Measurements from ENCODE around the gene SRR. TPM values are rescaled to one million over a fixed set of nuclear protein-coding genes. Genes with fewer than 3 reads are reported as not detected.

SRR gene
- total RNA-seq, 1 experiment from 2014 or later: 37.9 TPM

DNA sequence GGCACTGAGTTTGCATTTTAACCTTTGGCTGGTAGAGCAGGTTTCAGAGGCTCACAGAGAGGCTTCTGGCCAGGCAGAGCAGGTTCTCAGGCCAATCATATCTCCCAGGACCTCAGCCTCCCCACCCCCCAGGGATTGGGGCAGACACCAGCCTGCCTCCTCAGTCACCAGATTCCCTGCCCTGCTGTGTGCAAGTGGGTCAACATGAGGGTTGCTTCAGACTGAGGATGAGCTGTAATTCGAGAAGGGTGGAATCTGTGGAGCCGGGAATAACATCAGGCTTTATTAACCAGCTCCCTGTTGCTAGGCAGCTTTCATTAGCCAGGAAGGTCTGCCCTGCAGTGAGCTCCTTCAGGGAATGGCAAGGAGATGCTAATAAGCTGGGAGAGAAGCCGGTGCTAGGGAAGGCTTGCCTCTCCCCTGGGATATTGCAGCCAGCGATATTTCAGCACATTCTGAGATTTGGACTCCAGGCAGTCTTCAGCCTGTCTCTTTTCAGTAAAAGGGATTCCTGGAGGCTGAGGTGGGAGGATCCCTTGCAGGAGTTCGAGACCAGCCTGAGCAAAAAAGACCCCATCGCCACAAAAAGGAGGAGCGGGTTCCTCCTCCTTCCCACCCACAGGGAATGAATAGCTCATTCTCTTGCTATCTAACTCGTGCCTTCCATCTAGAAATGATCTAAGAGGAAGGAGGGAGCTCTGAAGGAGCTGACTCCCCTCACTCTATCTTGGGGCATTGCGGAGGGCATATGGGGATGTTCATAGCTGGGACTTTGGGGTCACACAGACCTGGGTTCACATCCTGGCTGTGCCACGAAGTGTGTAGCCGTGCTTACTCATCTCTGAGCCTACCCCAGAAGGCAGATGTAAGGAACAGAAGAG is 44.3 kb downstream of the SRR start:
- no peak overlapping the region for H3K4me3 ChIP-seq (ENCODE audit: low read depth, low read length, poor library complexity, severe bottlenecking)
- no peak overlapping the region for H3K27ac ChIP-seq (ENCODE audit: low read depth, low read length, poor library complexity, severe bottlenecking)
- no TSS peak for BruUV-seq (replicated peaks)
- H3K36me3 ChIP-seq (ENCODE audit: insufficient read depth, low read length, poor library complexity, severe bottlenecking): peaks cover 3% of the 10 kb centered on the region
- no peaks in the 10 kb centered on the region for H3K27me3 ChIP-seq (replicated peaks; ENCODE audit: insufficient read depth, low read depth, low read length, poor library complexity)
- peak; percentile 64 for DNase-seq (ENCODE audit: low spot score)
- peaks cover 14% of the 10 kb centered on the region for H3K4me1 ChIP-seq (ENCODE audit: insufficient read depth, low read length, poor library complexity, severe bottlenecking)
- intact Hi-C loops (cut with micrococcal nuclease; ENCODE audit: unreplicated experiment): no loop called here
- POLR2A ChIA-PET (ENCODE audit: low non-redundant PET): interaction anchor here (0.7 kb wide), 1 partner anchor 12 kb away, joined by 3 read pairs; the partner anchor contains the start of gene TSR1
- CTCF ChIA-PET: no interaction called here
- TF ChIP-seq EZH2 (IDR thresholded peaks at IDR 0.05; ENCODE audit: borderline replicate concordance, low read depth, low read length, poor library complexity, severe bottlenecking): no peak
- TF ChIP-seq, protein P1, sequence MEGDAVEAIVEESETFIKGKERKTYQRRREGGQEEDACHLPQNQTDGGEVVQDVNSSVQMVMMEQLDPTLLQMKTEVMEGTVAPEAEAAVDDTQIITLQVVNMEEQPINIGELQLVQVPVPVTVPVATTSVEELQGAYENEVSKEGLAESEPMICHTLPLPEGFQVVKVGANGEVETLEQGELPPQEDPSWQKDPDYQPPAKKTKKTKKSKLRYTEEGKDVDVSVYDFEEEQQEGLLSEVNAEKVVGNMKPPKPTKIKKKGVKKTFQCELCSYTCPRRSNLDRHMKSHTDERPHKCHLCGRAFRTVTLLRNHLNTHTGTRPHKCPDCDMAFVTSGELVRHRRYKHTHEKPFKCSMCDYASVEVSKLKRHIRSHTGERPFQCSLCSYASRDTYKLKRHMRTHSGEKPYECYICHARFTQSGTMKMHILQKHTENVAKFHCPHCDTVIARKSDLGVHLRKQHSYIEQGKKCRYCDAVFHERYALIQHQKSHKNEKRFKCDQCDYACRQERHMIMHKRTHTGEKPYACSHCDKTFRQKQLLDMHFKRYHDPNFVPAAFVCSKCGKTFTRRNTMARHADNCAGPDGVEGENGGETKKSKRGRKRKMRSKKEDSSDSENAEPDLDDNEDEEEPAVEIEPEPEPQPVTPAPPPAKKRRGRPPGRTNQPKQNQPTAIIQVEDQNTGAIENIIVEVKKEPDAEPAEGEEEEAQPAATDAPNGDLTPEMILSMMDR (conservative IDR thresholded peaks at IDR 0.05; ENCODE audit: low read depth, low read length): no peak
- no peaks in the 10 kb centered on the region for H3K9me3 ChIP-seq (ENCODE audit: low read depth, low read length, poor library complexity, severe bottlenecking)

DNA sequence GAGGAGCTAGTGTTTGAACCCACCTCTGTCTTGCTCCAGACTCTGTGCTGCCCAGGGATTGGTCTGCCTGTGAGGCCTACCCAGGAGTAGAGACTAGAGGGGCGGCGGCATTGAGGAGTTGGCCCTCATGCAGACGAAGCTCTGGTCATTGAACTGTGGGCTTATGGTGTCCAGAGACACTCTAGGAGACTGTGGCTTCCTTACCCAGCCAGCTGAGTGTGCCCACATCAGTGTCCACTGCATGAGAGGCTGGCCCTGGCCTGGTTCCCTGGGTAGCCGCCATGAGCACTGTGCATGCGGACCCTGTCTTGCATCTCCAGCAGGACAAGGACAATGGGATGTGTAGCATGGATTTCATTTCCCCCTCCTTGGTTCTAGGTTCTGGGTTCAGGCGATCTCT is 47.5 kb downstream of the SRR start:
- no TSS peak for BruUV-seq (replicated peaks)

GRCh38 chr17:2354311-2354710 is 50.6 kb downstream of the SRR start:
- Histone ChIP-seq H3K4me3 (ENCODE audit: low read depth, low read length, poor library complexity, severe bottlenecking) (no peak overlapping the region), H3K27ac (ENCODE audit: low read depth, low read length, poor library complexity, severe bottlenecking) (no peak overlapping the region), H3K27me3 (replicated peaks; ENCODE audit: insufficient read depth, low read depth, low read length, poor library complexity) (no peaks in the 10 kb centered on the region), H3K36me3 (ENCODE audit: insufficient read depth, low read length, poor library complexity, severe bottlenecking) (no peaks in the 10 kb centered on the region), H3K4me1 (ENCODE audit: insufficient read depth, low read length, poor library complexity, severe bottlenecking) (peaks cover 8% of the 10 kb centered on the region), H3K9me3 (ENCODE audit: low read depth, low read length, poor library complexity, severe bottlenecking) (no peaks in the 10 kb centered on the region)
- TF ChIP-seq, protein P1 (conservative IDR thresholded peaks at IDR 0.05; ENCODE audit: low read depth, low read length): no peak
- no peak for TF ChIP-seq EZH2 (IDR thresholded peaks at IDR 0.05; ENCODE audit: borderline replicate concordance, low read depth, low read length, poor library complexity, severe bottlenecking)
- POLR2A ChIA-PET (ENCODE audit: low non-redundant PET): no interaction called here
- intact Hi-C loops (cut with micrococcal nuclease; ENCODE audit: unreplicated experiment): no loop called here
- DNase-seq (ENCODE audit: low spot score): no peak
- no TSS peak for BruUV-seq (replicated peaks)
- CTCF ChIA-PET: no interaction called here

More for the DNA sequence above, 47.5 kb downstream of the SRR start:
- intact Hi-C loops (cut with micrococcal nuclease; ENCODE audit: unreplicated experiment): no loop called here
- ChIA-PET CTCF (no interaction called here), POLR2A (ENCODE audit: low non-redundant PET) (no interaction called here)
- Histone ChIP-seq H3K4me1 (ENCODE audit: insufficient read depth, low read length, poor library complexity, severe bottlenecking) (peaks cover 14% of the 10 kb centered on the region), H3K9me3 (ENCODE audit: low read depth, low read length, poor library complexity, severe bottlenecking) (no peaks in the 10 kb centered on the region), H3K27me3 (replicated peaks; ENCODE audit: insufficient read depth, low read depth, low read length, poor library complexity) (no peaks in the 10 kb centered on the region), H3K27ac (ENCODE audit: low read depth, low read length, poor library complexity, severe bottlenecking) (no peak overlapping the region), H3K36me3 (ENCODE audit: insufficient read depth, low read length, poor library complexity, severe bottlenecking) (no peaks in the 10 kb centered on the region), H3K4me3 (ENCODE audit: low read depth, low read length, poor library complexity, severe bottlenecking) (no peak overlapping the region)
- TF ChIP-seq, protein P1 (conservative IDR thresholded peaks at IDR 0.05; ENCODE audit: low read depth, low read length): no peak
- no peak for DNase-seq (ENCODE audit: low spot score)

All from A673 (cell line).